Measurements from ENCODE around the gene OSM. TPM values are rescaled to one million over a fixed set of nuclear protein-coding genes. Genes with fewer than 3 reads are reported as not detected.

Gene OSM
- total RNA-seq = 10 to 100 TPM in 1 of 4 donors, 1 to 10 TPM in 1, under 1 TPM in 2; 0.71 to 12.8 (median 3.5) TPM
- polyA plus RNA-seq = 1 to 10 TPM in 2 of 3 donors, under 1 TPM in 1; 0.60 to 9.9 (median 1.5) TPM

DNA sequence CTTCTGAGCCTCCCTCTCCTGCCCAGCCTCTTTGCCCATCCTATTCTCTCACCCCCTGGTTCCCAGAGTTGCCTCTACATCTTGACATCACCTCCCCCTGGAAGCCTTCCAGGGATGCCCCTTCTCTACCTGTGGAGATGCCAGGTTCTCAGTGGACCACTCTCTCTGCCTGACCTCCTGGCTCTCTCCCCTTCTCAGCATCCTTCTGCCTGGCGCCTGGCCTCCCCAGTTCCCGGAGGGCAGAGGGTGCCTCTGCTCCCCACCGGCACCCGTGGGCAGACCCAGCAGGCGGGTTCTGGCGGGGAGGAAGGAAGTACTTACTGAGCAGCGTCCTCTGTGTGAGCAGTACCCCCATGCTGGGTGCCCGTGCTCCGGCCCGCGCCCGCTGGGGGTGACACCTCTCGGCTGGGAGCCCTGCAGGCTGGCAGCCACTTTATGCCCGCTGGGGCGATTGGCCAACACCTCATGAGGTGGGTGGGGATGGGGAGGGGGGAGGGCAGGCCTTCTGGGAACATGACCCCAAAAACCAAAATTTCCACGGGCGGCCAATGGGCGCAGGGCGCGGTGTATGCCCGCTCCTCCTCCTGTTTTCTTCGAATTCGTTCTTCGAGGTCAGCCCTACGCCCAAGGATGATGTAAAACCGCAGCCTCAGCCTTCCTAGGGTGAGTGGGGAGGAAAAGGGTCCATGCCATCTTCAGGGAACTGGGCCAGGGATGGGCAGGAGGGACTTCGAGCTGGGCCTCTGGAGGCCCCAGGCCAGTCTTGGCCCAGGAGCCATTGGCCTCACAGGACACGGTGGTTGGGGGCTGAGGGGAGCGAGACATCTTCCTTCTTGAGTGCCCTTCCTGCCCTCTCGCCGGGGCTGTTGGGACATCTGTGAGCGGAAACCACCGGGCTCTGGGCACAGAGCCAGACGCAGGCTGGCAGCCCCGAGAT is at the start of gene OSM:
Gene OSM, minus strand, starts transcription at position 407 of the 937 bp plus-strand sequence. Its CDS starts 52 bp downstream, at position 355.
- Histone ChIP-seq H3K27me3 (no peaks in the 10 kb centered on the region), H3K36me3 (no peaks in the 10 kb centered on the region), H3K4me3 (peak within 1 kb of the TSS in 3 of 4 donors; percentile 11 to 36 (median 19)), H3K4me1 (peaks cover 0 to 7% (median 2%) of the 10 kb centered on the region in 4 donors), H3K9me3 (no peaks in the 10 kb centered on the region), H3K27ac (peak within 1 kb of the TSS; percentile 18 to 66 (median 54))
- intact Hi-C loops (cut with DNase I) = no loop called here
- no peak for TF ChIP-seq EP300 (IDR thresholded peaks at IDR 0.05)
- peak in 1 of 4 donors; percentile 27 for TF ChIP-seq POLR2AphosphoS5 (IDR thresholded peaks at IDR 0.05)
- peak in 1 of 2 donors; percentile 15 for TF ChIP-seq POLR2A (IDR thresholded peaks at IDR 0.05)
- TF ChIP-seq, protein P1, sequence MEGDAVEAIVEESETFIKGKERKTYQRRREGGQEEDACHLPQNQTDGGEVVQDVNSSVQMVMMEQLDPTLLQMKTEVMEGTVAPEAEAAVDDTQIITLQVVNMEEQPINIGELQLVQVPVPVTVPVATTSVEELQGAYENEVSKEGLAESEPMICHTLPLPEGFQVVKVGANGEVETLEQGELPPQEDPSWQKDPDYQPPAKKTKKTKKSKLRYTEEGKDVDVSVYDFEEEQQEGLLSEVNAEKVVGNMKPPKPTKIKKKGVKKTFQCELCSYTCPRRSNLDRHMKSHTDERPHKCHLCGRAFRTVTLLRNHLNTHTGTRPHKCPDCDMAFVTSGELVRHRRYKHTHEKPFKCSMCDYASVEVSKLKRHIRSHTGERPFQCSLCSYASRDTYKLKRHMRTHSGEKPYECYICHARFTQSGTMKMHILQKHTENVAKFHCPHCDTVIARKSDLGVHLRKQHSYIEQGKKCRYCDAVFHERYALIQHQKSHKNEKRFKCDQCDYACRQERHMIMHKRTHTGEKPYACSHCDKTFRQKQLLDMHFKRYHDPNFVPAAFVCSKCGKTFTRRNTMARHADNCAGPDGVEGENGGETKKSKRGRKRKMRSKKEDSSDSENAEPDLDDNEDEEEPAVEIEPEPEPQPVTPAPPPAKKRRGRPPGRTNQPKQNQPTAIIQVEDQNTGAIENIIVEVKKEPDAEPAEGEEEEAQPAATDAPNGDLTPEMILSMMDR (IDR thresholded peaks at IDR 0.05) = no peak
- 48 to 72% methylated on average over 35 of the region's 35 CpGs for WGBS, 2 donors
- DNase-seq = peak; percentile 82

GRCh38 chr22:30315962-30316576 is 49.4 kb upstream of the OSM start:
- H3K36me3 ChIP-seq = peaks cover 0 to 12% (median 2%) of the 10 kb centered on the region in 4 donors
- 74 to 91% methylated on average over 2 of the region's 2 CpGs for WGBS, 2 donors
- no peak for TF ChIP-seq POLR2AphosphoS5 (IDR thresholded peaks at IDR 0.05)
- TF ChIP-seq, protein P1 (IDR thresholded peaks at IDR 0.05) = no peak
- no peak for TF ChIP-seq EP300 (IDR thresholded peaks at IDR 0.05)
- no peak for TF ChIP-seq POLR2A (IDR thresholded peaks at IDR 0.05)

GRCh38 chr22:30314915-30315314 is 48.3 kb upstream of the OSM start:
- intact Hi-C loops (cut with DNase I) = no loop called here
- H3K36me3 ChIP-seq = peaks cover 0 to 4% (median under 1%) of the 10 kb centered on the region in 4 donors
- H3K27me3 ChIP-seq = no peaks in the 10 kb centered on the region
- WGBS, 2 donors = 63 to 88% methylated on average over 8 of the region's 8 CpGs
- no peak overlapping the region for H3K4me3 ChIP-seq
- no peak for TF ChIP-seq POLR2A (IDR thresholded peaks at IDR 0.05)
- no peak for TF ChIP-seq POLR2AphosphoS5 (IDR thresholded peaks at IDR 0.05)
- TF ChIP-seq, protein P1 (IDR thresholded peaks at IDR 0.05) = no peak
- TF ChIP-seq EP300 (IDR thresholded peaks at IDR 0.05) = no peak
- no peak for DNase-seq
- peaks cover 0 to 90% (median 82%) of the 10 kb centered on the region in 4 donors for H3K4me1 ChIP-seq
- peak overlapping the region; percentile 1 to 51 (median 34) for H3K27ac ChIP-seq
- H3K9me3 ChIP-seq = no peaks in the 10 kb centered on the region

More at GRCh38 chr22:30315962-30316576, 49.4 kb upstream of the OSM start:
- DNase-seq = no peak
- Histone ChIP-seq H3K4me3 (no peak overlapping the region), H3K27me3 (no peaks in the 10 kb centered on the region), H3K4me1 (peaks cover 0 to 89% (median 80%) of the 10 kb centered on the region in 4 donors), H3K9me3 (no peaks in the 10 kb centered on the region), H3K27ac (peak overlapping the region; percentile 12 to 40 (median 30))
- intact Hi-C loops (cut with DNase I) = no loop called here

- TF ChIP-seq, protein P1 (IDR thresholded peaks at IDR 0.05) = no peak
- TF ChIP-seq EP300 (IDR thresholded peaks at IDR 0.05) = no peak
- no peak for TF ChIP-seq POLR2AphosphoS5 (IDR thresholded peaks at IDR 0.05)
- no peak for TF ChIP-seq POLR2A (IDR thresholded peaks at IDR 0.05)
- H3K4me3 ChIP-seq = no peak overlapping the region
- intact Hi-C loops (cut with DNase I) = no loop called here
- no peaks in the 10 kb centered on the region for H3K9me3 ChIP-seq
- no peaks in the 10 kb centered on the region for H3K27me3 ChIP-seq
- H3K36me3 ChIP-seq = peaks cover 0 to 4% (median 0%) of the 10 kb centered on the region in 4 donors
- peaks cover 0 to 94% (median 86%) of the 10 kb centered on the region in 4 donors for H3K4me1 ChIP-seq
- WGBS, 2 donors = 75 to 85% methylated on average over 7 to 8 of the region's 8 CpGs
- peak overlapping the region; percentile 19 to 51 (median 34) for H3K27ac ChIP-seq
- DNase-seq = no peak
Measured at GRCh38 chr22:30313527-30314363, 47.1 kb upstream of the OSM start.

Data from sigmoid colon (tissue), 7 donors.